Measurements from ENCODE around the gene AKR1C4.

DNA sequence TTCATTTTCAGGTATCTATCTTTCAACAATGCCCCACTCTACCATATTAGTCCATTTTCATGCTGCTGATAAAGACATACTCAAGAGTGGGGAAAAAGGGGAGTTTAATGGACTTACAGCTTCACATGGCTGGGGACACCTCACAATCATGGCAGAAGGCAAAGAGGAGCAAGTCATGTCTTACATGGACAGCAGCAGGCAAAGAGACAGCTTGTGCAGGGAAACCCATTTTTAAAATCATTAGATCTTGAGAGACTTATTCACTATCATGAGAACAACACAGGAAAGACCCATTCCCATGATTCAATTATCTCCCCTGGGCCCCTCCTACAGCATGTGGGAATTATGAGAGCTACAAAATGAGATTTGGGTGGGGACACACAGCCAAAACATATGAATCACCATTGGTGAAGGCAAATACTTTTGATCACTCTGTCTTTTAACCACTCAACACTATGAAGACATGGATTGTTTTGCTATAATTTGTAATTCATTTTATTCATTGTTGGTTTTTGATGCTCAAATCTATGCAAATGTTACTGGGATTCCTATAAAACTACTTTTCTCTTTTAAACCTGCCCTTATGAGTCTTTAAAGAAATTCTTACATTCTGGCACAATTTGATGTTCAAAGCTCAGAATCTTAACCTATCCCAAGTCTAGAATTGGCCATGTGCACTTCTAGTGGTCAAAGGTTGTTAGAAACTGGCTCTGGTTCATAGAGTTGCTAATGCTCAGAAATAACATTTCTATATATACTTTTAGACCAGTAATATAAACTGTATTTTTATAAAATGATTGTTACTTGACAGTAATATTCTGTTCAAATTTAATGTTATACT, 15.3 kb downstream of the AKR1C4 start:
- no peak for TF ChIP-seq POLR2A (IDR thresholded peaks at IDR 0.05; ENCODE audit: low read length)
- TF ChIP-seq GATA1 (IDR thresholded peaks at IDR 0.05; ENCODE audit: low read depth, low read length): no peak
